ENCODE measurements around the gene HDC.

DNA sequence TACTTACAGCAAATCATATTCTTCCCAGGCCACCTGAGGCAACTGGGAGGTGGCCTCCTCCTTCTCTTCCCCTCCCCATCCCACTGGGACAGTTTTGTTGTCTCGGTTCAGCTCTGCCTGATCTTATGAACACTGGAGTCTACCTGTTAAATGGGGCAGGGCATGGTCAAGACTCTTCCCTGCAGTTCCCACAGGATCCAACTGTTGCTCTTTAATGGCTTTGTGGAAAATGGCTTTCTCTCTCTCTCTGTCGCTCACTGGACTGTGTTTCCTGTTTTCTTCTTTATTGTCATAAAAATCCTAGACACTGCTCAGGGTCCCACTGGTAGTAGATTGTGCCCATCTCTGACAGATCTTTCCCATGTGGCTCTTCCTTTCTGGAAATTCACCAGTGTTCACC, 43.3 kb downstream of the HDC start:
- TF ChIP-seq, protein P1, sequence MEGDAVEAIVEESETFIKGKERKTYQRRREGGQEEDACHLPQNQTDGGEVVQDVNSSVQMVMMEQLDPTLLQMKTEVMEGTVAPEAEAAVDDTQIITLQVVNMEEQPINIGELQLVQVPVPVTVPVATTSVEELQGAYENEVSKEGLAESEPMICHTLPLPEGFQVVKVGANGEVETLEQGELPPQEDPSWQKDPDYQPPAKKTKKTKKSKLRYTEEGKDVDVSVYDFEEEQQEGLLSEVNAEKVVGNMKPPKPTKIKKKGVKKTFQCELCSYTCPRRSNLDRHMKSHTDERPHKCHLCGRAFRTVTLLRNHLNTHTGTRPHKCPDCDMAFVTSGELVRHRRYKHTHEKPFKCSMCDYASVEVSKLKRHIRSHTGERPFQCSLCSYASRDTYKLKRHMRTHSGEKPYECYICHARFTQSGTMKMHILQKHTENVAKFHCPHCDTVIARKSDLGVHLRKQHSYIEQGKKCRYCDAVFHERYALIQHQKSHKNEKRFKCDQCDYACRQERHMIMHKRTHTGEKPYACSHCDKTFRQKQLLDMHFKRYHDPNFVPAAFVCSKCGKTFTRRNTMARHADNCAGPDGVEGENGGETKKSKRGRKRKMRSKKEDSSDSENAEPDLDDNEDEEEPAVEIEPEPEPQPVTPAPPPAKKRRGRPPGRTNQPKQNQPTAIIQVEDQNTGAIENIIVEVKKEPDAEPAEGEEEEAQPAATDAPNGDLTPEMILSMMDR (IDR thresholded peaks at IDR 0.05) = no peak
- no peak for TF ChIP-seq POLR2A (IDR thresholded peaks at IDR 0.05)
- no peak for TF ChIP-seq EP300 (IDR thresholded peaks at IDR 0.05)

Measured in tibial nerve (tissue), 4 donors.